Breast epithelium (tissue), 3 donors: ENCODE measurements around the gene CENPW.

Experiments used
- POLR2AphosphoS5 ChIP-seq, 3 donors: sonication (generic); formaldehyde crosslinking; IDR thresholded peaks; one replicate each; pipeline ENCODE4 v1.6.1; 2017; ENCODE audit warnings: antibody characterized with exemption in 3 of 3
- TF ChIP-seq, protein P1 (sequence below), 3 donors: fragments of 450-650 bp; IDR thresholded peaks; one replicate each; pipeline ENCODE4 v1.5.1; 2016 to 2017; ENCODE audit warnings: antibody characterized with exemption in 3 of 3, mild to moderate bottlenecking in 3 of 3, moderate library complexity in 3 of 3

DNA sequence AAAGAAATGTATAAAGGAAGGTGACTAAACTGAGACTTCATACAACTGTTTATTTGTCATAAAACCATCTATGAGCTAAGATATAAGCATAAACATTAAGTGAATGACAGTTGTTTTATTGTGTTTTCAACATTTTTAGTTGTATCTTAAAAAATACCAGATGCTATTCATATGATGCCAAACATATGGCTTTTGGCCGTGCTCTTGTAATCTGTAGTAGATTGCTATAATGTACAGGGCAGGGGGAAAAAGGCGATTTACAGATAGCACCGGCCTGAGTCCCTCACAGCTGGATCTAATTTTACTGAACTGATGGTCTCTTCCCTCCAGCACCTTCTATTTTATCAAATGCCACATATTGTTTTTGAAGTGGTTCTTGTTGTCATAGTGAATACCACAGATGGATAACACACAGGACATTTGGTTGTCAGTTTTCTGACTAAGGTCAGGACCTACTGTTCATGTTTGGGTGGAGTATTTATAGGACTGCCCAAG is 48.2 kb downstream of the CENPW start:
- TF ChIP-seq, protein P1, sequence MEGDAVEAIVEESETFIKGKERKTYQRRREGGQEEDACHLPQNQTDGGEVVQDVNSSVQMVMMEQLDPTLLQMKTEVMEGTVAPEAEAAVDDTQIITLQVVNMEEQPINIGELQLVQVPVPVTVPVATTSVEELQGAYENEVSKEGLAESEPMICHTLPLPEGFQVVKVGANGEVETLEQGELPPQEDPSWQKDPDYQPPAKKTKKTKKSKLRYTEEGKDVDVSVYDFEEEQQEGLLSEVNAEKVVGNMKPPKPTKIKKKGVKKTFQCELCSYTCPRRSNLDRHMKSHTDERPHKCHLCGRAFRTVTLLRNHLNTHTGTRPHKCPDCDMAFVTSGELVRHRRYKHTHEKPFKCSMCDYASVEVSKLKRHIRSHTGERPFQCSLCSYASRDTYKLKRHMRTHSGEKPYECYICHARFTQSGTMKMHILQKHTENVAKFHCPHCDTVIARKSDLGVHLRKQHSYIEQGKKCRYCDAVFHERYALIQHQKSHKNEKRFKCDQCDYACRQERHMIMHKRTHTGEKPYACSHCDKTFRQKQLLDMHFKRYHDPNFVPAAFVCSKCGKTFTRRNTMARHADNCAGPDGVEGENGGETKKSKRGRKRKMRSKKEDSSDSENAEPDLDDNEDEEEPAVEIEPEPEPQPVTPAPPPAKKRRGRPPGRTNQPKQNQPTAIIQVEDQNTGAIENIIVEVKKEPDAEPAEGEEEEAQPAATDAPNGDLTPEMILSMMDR (IDR thresholded peaks at IDR 0.05), result no peak
- TF ChIP-seq POLR2AphosphoS5 (IDR thresholded peaks at IDR 0.05), result no peak
